Breast epithelium (tissue), 4 donors: ENCODE data around the gene ECSCR. TPM values are rescaled to one million over a fixed set of nuclear protein-coding genes. Genes with fewer than 3 reads are reported as not detected.

ENCODE experiments used
- DNase-seq, 2 donors: peaks; one replicate each; pipeline ENCODE4 v3.0.0-alpha.2; 2019; ENCODE audit warnings: low spot score in 2 of 2
- H3K27ac ChIP-seq, 2 donors: fragments of 200-600 bp; sonication (generic) in 1 of 2; one replicate each; pipeline ENCODE4 v1.5.1; 2016 to 2019; ENCODE audit warnings: mild to moderate bottlenecking in 1 of 2
- H3K27me3 ChIP-seq, 2 donors: fragments of 200-600 bp; sonication (generic) in 1 of 2; one replicate each; pipeline versions ENCODE4 v1.5.1 to v1.6.0; 2017 to 2019; ENCODE audit warnings: control low read depth in 1 of 2, mild to moderate bottlenecking in 1 of 2
- H3K36me3 ChIP-seq: fragments of 200-600 bp; one replicate; pipeline ENCODE4 v1.5.1; 2019
- H3K4me1 ChIP-seq, 2 donors: fragments of 200-600 bp; sonication (generic); one replicate each; pipeline ENCODE4 v1.5.1; 2016 to 2019; ENCODE audit warnings: control low read depth in 1 of 2
- H3K4me3 ChIP-seq, 3 donors: fragments of 200-600 bp; sonication (generic); 1 replicate in 2 of 3; 2 replicates in 1 of 3; pipeline ENCODE4 v1.5.1; 2016 to 2019; ENCODE audit warnings: mild to moderate bottlenecking in 3 of 3, moderate library complexity in 2 of 3
- H3K9me3 ChIP-seq, 2 donors: fragments of 200-600 bp; sonication (generic) in 1 of 2; one replicate each; pipeline ENCODE4 v1.5.1; 2016 to 2019; ENCODE audit warnings: control low read depth in 1 of 2
- POLR2A ChIP-seq: fragments of 450-650 bp; IDR thresholded peaks from one replicate; pipeline ENCODE4 v1.6.1; 2016; ENCODE audit warnings: antibody characterized with exemption, mild to moderate bottlenecking, moderate library complexity
- POLR2AphosphoS5 ChIP-seq, 3 donors: sonication (generic); formaldehyde crosslinking; IDR thresholded peaks; one replicate each; pipeline ENCODE4 v1.6.1; 2017; ENCODE audit warnings: antibody characterized with exemption in 3 of 3
- intact Hi-C: fragments of 100-400 bp; cut with DNase I; formaldehyde crosslinking; loops from one replicate; pipeline ENCODE4 v1.15.1; 2023; ENCODE audit warnings: low total_unique reads
- total RNA-seq, 3 donors: library from RNA; depleted of rRNA; stranded (reverse); fragments of >200 nt; gene quantifications; one replicate each; pipeline ENCODE4 v1.1.0, GENCODE V29; 2016
- TF ChIP-seq, protein P1 (sequence below), 3 donors: fragments of 450-650 bp; IDR thresholded peaks; one replicate each; pipeline ENCODE4 v1.5.1; 2016 to 2017; ENCODE audit warnings: antibody characterized with exemption in 3 of 3, mild to moderate bottlenecking in 3 of 3, moderate library complexity in 3 of 3

Gene ECSCR
- total RNA-seq, 3 donors from 2014 or later, result 6.6 to 39.3 (median 17.4) TPM

DNA sequence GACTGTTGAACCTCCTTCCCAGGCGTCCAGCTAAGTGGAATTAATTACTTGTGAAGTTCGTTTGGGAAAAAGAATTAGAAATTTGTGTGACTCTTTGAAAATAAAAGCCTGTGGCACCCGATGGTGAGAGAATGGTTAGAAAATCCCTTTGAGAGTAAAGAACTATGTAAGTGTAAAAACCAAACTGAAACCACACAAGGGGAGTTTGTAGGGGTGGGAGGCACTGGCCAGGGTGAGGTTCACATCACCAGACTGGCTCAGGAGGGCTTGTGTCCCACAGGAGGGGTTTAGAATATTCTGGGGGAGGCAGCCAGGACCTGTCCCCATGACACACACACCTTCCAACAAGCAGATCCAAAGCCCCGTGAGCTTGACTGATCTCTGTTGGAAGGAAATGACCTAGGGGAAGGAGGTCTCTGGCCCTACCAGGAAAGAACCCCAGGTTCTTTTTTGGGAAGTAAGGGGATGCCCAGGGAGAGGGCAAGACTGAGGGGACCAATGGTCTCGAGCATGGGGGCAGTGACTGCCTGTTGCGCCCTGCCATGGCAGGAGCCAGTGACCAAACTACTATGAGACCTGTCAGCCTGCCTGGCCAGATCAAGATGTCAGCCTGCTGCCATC is 62.9 kb downstream of the ECSCR start:
- DNase-seq, result no peak
- Histone ChIP-seq H3K27ac (no peak overlapping the region), H3K27me3 (no peaks in the 10 kb centered on the region), H3K36me3 (no peaks in the 10 kb centered on the region), H3K4me1 (no peaks in the 10 kb centered on the region), H3K9me3 (no peaks in the 10 kb centered on the region), H3K4me3 (no peak overlapping the region)
- intact Hi-C loops, result loop anchor here (10.0 kb wide), 1 partner anchor 105 kb away; the partner anchor contains the start of gene MATR3
- TF ChIP-seq POLR2AphosphoS5 (IDR thresholded peaks at IDR 0.05), result no peak
- TF ChIP-seq, protein P1, sequence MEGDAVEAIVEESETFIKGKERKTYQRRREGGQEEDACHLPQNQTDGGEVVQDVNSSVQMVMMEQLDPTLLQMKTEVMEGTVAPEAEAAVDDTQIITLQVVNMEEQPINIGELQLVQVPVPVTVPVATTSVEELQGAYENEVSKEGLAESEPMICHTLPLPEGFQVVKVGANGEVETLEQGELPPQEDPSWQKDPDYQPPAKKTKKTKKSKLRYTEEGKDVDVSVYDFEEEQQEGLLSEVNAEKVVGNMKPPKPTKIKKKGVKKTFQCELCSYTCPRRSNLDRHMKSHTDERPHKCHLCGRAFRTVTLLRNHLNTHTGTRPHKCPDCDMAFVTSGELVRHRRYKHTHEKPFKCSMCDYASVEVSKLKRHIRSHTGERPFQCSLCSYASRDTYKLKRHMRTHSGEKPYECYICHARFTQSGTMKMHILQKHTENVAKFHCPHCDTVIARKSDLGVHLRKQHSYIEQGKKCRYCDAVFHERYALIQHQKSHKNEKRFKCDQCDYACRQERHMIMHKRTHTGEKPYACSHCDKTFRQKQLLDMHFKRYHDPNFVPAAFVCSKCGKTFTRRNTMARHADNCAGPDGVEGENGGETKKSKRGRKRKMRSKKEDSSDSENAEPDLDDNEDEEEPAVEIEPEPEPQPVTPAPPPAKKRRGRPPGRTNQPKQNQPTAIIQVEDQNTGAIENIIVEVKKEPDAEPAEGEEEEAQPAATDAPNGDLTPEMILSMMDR (IDR thresholded peaks at IDR 0.05), result no peak
- no peak for TF ChIP-seq POLR2A

Other genes starting within 250 kb of the ECSCR start
- 100 to 1,000 TPM; 213 to 349 (median 279) TPM for gene MATR3, start 169.0 kb downstream of the ECSCR start, total RNA-seq
- 10 to 100 TPM; 86.3 to 95.4 (median 95.0) TPM for gene PAIP2, start 120.9 kb downstream of the ECSCR start, total RNA-seq
- 1 to 10 TPM in 1 of 3 donors, under 1 TPM in 1, not detected in 1; 0.33 to 1.0 TPM for gene SLC23A1, start 79.4 kb downstream of the ECSCR start, total RNA-seq
- 10 to 100 TPM in 1 of 3 donors, 1 to 10 TPM in 1, not detected in 1; 8.6 to 35.4 TPM for gene MZB1, start 72.8 kb downstream of the ECSCR start, total RNA-seq
- gene PROB1, start 67.6 kb downstream of the ECSCR start, total RNA-seq, result 1 to 10 TPM in 1 of 3 donors, under 1 TPM in 2; 0.32 to 1.3 (median 0.73) TPM
- 1 to 10 TPM in 2 of 3 donors, under 1 TPM in 1; 0.98 to 2.4 (median 2.2) TPM for gene SPATA24, start 58.7 kb downstream of the ECSCR start, total RNA-seq
- gene DNAJC18, start 23.2 kb downstream of the ECSCR start, total RNA-seq, result 1 to 10 TPM; 5.4 to 9.5 (median 7.6) TPM
- gene SMIM33, start 8.3 kb upstream of the ECSCR start, total RNA-seq, result not detected
- 10 to 100 TPM; 22.0 to 47.9 (median 39.0) TPM for gene STING1, start 20.0 kb upstream of the ECSCR start, total RNA-seq
- 10 to 100 TPM; 55.1 to 68.3 (median 58.1) TPM for gene UBE2D2, start 98.6 kb upstream of the ECSCR start, total RNA-seq
- 10 to 100 TPM; 33.9 to 66.9 (median 38.3) TPM for gene CXXC5, start 185.6 kb upstream of the ECSCR start, total RNA-seq